Activated CD4-positive, alpha-beta T cell treated with anti-CD3 and anti-CD28 coated beads for 48 hours (primary cell): ENCODE data around the gene GALNT7.
"Not testable (repeated sequence)": the region's sequence is repeated elsewhere in the genome, so short reads cannot be mapped to it uniquely, and the experiment has no call there.

Experiments
- DNase-seq: peaks from one replicate; pipeline ENCODE4 v3.0.0-alpha.2; 2020

Gene GALNT7

DNA sequence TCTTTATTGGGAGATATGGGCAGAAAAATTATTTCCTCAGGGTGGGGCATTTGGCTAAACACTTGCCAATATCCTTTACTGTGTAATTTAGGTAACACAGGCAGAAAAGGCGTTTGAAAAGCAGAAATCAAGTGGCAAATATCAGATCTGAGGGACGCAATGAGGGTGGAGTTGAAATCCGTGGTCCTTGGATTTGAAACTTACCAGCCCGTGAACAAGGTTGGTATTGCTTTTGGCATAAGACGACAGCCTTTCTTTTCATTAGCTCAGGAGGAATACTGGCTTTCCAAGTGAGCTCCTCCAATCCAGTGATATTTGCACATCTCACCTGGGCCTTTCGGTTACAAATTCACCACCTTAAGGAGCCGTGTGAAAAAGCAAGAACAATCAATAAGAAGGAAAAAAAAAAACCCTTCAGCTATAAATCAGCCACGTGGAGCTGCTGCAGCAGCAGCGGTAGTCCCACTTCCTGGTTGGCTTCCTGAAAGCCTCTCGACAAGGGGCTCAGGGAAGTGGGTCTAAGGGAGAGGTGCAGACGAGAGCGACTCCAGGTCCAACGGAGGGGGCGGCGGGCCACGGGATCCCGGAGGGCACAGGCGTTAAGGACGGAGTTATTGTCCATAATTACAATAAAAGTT lies 734 bp upstream of the GALNT7 start:
- DNase-seq: peak; percentile 32

DNA sequence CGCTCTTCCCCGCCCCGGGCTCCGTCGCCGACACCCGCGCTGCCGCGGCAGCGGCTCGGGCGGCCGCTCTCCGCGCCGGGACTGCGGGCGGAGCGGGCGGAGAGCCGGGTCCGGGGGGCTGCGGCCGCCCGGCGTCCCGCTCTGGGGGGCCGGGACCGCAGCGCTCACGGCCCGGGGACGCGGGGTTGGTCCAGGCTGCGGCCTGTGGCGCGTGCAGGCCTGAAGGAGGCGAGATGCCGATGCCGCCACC lies 492 bp downstream of the GALNT7 start:
- no peak for DNase-seq

DNA sequence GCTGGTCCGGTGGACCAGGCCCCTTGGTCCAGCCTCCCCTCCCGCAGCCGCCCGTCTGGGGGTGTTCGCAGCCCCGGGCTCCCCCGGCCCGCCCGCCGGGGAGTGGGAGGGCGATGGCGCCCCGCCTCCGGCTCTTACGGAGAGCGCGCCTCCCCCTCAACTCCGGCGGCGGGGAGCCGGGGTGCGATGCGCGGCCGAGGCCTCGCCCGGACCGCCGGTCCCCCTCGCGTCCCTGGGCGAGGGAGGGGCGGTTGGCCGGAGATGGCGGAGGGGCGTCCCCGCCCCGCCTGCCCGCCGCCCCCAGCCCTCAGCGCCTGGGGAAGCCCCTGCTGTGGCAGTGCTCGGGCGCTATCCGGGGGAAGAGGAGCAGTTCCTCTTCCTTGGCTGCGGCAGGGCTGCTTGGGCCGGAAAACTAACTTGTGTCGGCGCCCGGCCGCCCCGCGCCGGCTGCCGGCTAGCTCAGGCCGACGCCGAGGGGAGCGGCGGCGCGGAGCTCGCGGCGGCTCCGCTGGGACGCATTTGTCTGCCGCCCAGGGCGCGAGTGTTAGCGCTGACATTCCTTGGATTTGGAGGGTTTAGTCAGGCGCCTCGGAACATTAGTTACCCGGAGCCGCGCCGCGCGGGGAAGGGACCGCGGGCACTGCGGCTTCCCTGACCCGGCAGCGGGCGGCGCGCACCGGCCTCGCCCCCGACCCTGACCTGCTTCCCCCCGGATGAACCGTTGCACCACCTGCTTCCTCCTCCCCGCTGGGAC lies 994 bp downstream of the GALNT7 start:
- DNase-seq: peak; percentile 66

DNA sequence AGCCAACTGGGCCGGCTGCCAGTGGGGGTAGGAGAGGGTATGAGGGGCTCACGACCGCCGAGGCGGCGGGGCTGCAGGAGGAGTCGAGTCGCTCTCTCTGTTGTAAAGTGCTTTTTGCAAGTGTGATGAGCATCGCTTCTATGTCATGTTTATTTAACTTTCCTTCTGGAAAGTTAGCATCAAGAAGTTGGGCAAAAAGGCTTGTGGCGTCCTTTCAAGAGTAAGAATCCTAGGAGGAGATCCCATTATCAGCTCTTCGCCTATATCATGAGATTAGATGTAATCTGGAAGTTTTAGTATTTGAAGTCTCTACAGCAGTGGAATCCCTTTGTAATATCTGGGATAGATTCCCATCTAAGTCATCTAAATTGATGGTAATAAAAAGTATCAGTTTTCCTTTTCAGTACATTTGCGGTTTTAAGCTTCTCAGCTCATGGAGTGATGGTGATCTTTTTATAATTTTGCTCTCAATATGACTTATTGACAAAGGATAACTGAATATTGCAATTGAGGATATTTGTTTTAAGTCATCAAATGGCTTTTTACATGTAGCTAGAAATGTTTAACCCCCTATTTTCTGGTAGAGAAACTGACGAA lies 1.7 kb downstream of the GALNT7 start:
- no peak for DNase-seq

GRCh38 chr4:173171098-173171497 lies 2.5 kb downstream of the GALNT7 start:
- DNase-seq: no peak

DNA sequence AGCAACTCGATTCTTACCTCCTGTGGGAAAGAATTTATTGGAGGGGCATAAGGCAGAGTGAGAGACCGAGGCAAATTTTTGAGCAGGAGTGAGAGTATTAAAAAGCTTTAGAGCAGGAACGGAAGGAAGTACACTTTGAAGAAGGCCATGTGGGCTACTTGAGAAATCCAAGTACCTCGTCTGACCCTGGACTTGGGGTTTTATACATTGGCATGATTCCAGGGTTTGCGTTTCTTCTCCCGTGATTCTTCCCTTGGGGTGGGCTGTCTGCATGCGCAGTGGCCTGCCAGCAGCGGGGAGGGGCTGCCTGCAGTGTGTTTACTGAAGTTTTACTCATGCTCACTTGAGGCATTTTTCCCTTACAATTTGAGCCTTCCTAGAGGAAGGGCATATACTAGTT lies 3.4 kb downstream of the GALNT7 start:
- no peak for DNase-seq

GRCh38 chr4:173174184-173174583 lies 5.6 kb downstream of the GALNT7 start:
- no peak for DNase-seq

DNA sequence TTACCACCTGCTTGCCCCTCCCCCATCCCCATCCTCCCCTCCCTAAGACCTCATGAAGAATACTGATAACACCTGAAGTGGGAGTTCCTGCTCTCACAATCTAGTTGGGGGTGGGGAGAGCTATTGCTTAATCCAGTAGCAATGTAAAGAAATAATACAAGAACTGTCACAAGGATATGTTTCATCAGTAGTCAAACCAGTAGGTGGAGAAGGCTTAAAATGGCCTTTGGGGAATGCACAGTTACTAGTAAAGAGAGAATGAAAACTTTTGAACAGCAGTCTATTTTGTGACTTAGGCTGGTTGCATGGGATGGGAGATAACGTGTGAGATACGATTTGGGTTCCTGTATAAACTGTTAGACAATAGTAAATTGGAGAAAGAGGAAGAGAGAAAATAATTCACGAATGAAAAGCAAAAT lies 6.0 kb downstream of the GALNT7 start:
- no peak for DNase-seq

GRCh38 chr4:173176010-173176409 lies 7.4 kb downstream of the GALNT7 start:
- DNase-seq: no peak

GRCh38 chr4:173177232-173177631 lies 8.6 kb downstream of the GALNT7 start:
- DNase-seq: no peak

- DNase-seq: no peak
These were observed 9.5 kb downstream of the GALNT7 start for GRCh38 chr4:173178144-173178543.

DNA sequence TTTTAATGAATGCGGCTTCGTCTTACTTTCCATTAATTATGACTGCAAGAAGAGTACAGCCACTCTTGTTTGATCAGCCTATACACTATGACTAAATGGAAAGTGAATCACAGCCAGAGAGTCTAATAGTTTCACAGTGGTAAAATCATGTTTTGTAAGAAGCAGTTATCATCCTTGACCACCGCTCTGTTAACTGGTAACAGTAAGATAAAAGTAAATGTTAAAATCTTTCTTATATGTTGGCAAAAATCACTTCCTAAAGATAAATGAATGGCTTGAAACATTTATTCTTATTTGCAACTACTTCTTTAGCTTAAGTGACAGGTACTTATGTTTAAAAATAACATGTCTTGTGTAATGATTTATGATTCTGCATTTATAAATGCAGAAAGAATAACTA lies 13.2 kb downstream of the GALNT7 start:
- DNase-seq: no peak

DNA sequence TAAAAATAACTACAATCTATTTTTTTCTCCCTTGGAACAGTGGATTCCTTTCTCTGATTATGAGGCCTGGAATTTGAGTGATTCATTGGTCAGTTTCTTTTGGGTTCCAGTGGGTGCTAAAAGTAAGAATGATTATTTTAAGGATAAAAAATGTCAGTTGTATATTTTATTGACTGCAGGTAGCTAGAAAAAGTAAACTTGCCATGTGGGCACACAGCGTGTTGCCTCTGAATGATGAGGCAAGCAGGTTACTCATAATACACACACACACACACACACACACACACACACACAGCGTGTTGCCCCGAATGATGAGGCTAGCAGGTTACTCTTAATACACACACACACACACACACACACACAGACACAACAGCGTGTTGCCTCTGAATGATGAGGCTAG lies 13.8 kb downstream of the GALNT7 start:
- peak; percentile 10 for DNase-seq

- not testable (repeated sequence) for DNase-seq
These were observed 15.1 kb downstream of the GALNT7 start for GRCh38 chr4:173183659-173184247.

- no peak for DNase-seq
These were observed 17.4 kb downstream of the GALNT7 start for GRCh38 chr4:173185847-173186510.

DNA sequence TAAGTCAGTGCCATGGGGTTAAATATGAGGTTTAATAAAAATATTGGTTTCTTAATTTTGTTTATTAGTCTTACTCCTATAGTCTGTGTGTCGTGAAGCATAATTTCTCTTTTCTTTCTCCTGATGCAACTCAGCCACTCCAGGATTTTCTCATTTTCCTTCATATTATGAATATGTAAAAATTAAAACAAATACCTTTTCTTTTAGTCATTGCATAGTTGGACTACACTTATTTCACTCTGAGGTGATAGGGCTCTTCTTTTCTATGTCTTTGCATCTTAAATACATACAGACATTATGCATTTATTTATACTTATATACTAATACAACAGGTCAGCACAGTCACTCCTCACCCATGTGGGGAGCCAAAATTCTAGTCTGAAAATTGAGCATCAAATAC lies 19.1 kb downstream of the GALNT7 start:
- DNase-seq: no peak

- DNase-seq: no peak
These were observed 20.0 kb downstream of the GALNT7 start for GRCh38 chr4:173188648-173189047.

- DNase-seq: no peak
These were observed 20.6 kb downstream of the GALNT7 start for GRCh38 chr4:173189117-173189693.

GRCh38 chr4:173191623-173192041 lies 23.0 kb downstream of the GALNT7 start:
- DNase-seq: no peak

DNA sequence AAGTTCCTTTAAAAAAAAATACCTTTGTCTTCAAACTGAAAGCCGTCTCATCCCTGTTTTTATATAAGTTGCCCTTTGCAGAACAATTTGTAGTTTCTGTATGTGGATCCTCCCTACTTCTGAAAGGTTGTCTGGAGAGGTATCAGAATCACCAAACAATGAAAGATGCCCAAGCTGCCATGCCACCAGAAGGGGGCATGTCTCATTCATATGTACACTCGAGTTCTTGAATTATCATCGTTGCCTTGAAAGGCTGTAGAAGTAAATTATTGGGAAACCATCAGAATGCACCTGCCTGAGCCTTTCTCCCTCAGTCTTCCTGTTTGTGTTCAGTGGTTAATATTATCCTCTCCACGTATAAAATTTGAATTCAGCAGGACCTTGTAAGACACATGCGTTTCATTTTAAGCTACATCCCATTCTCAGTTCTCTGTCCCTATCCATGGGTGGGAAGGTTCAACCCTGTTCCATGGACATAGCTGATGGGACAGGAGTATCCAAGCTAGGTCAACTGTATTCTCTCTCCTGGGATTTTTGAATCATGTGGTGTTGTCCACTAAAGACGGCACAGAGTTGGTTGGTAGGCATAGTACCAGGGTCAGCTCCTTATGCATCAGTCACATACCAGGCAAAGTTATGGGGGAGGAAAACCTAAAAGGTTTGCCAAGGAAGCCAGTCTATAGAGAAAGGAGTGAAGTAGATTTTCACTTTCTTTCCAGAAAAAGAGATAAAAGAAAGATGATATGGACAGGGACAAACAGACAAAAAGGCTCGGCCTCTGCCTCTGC lies 24.0 kb downstream of the GALNT7 start:
- DNase-seq: no peak

DNA sequence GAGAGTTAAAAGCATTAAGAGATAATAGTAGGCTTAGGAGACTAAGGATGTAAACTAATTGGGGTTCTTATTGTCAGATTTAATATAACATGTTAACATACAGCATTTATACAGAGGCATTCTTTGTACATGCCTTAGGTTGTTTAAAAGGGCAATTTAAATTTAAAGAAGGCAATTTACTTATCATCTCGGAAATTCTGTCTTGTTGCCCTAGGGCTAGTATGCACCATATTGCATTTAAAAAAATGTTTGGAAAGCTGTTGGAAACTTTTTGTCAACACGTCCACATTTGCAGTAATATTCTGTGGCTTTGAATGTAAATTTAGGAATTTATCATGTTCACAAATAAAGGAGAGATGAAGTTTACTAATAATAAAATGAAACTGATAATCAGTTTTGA lies 25.5 kb downstream of the GALNT7 start:
- DNase-seq: no peak

DNA sequence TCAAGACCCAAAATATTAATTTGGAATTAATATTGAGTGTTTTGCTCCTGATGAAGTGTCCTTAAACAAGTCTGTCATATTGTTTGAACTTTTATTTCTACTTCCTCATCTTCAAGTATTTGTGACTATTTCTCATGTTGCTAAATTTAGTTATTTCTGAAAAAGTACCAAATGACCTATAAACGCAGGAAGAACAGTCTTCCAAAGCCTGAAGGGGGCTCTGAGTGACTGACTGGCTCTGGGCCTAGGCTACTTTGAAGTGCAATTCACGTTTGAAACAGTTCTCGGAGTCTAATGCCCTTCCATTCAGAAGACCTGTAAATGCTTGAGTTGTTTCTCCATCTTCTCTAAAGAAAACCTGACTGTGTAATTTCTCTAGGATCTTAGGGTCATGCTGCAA lies 26.5 kb downstream of the GALNT7 start:
- no peak for DNase-seq
